GM21447 (cell line): ENCODE measurements around the gene PCNX2.

Source experiments
- ATAC-seq: cut with Tn5 transposase; IDR thresholded peaks from one replicate; pipeline ENCODE4 v1.9.1; 2021; ENCODE audit not compliant: unreplicated experiment

Gene PCNX2

GRCh38 chr1:232943679-232944252 is 351.8 kb downstream of the PCNX2 start:
- no peak for ATAC-seq

- no peak for ATAC-seq
These were observed 352.9 kb downstream of the PCNX2 start for GRCh38 chr1:232942413-232943294.

- peak; percentile 49 for ATAC-seq
These were observed 355.3 kb downstream of the PCNX2 start for GRCh38 chr1:232940262-232940661.

GRCh38 chr1:232939748-232940147 is 355.8 kb downstream of the PCNX2 start:
- no peak for ATAC-seq

- no peak for ATAC-seq
These were observed 356.6 kb downstream of the PCNX2 start for GRCh38 chr1:232938926-232939325.

GRCh38 chr1:232937741-232938375 is 357.7 kb downstream of the PCNX2 start:
- ATAC-seq = no peak

- ATAC-seq = no peak
These were observed 358.6 kb downstream of the PCNX2 start for GRCh38 chr1:232936941-232937340.
